HCT116 (cell line): ENCODE results near the gene WDR45B. TPM values are rescaled to one million over a fixed set of nuclear protein-coding genes. Genes with fewer than 3 reads are reported as not detected.

Experiments used
- ATAC-seq: fragments of 200-7000 bp; cut with Tn5 transposase; 2 replicates; pipeline ENCODE4 v1.9.1; 2020; ENCODE audit warnings: mild to moderate bottlenecking, moderate library complexity
- BruUV-seq: library from RNA; stranded (reverse); fragments of 400-500 nt; replicated peaks from 2 replicates; lab custom pipeline; 2021; lab: Mats Ljungman, UMichigan
- CTCF ChIA-PET: fragments of 300-600 bp; sonication (Branson Sonifier 250); formaldehyde crosslinking; loops from one replicate; lab custom pipeline; 2021; ENCODE audit warnings: antibody characterized with exemption; lab: Charles Lee
- POLR2A ChIA-PET: fragments of 300-600, 350-600 bp; sonication (Branson Sonifier 250); formaldehyde crosslinking; loops from one replicate; lab custom pipeline; 2021; ENCODE audit warnings: antibody characterized with exemption; lab: Charles Lee
- RAD21 ChIA-PET, 2 experiments: fragments of 300-600 bp; sonication (Branson Sonifier 250); formaldehyde crosslinking; loops; one replicate each; lab custom pipeline; 2023; ENCODE audit warnings: low total read pairs in 2 of 2; ENCODE audit not compliant: uncharacterized antibody in 2 of 2, unreplicated experiment in 2 of 2, low non-redundant PET in 1 of 2; lab: Charles Lee
- DNase-seq: peaks from one replicate; pipeline ENCODE4 v3.0.0-alpha.2; 2010; ENCODE audit warnings: low read depth, low spot score
- H2AFZ ChIP-seq: fragments of 200-600 bp; shearing (Covaris generic), sonication (generic); 2 replicates; pipeline ENCODE4 v1.6.1; 2017; ENCODE audit warnings: low read depth, mixed run types, mixed read lengths, antibody characterized with exemption, low read length; ENCODE audit not compliant: poor library complexity, severe bottlenecking
- H3K27ac ChIP-seq: 2 replicates; pipeline ENCODE4 v1.5.1; 2012; ENCODE audit warnings: low read depth, low read length
- H3K27me3 ChIP-seq: fragments of 200-600 bp; sonication (generic); 2 replicates; pipeline ENCODE4 v1.6.1; 2016; ENCODE audit warnings: mixed run types, low read length, mixed read lengths; ENCODE audit not compliant: insufficient read depth
- H3K36me3 ChIP-seq, 2 experiments: fragments of 200-500 bp in 1 of 2; fragments of 200-600 bp in 1 of 2; sonication (Bioruptor generic) in 1 of 2; sonication (generic) in 1 of 2; 2 replicates each; pipeline versions ENCODE4 v1.5.1 to v1.6.1; 2014 to 2016; ENCODE audit warnings: low read length in 2 of 2, inconsistent platforms in 1 of 2, mixed read lengths in 1 of 2, mixed run types in 1 of 2; ENCODE audit not compliant: insufficient read depth in 2 of 2, control insufficient read depth in 1 of 2
- H3K4me1 ChIP-seq, 2 experiments: fragments of 200-600 bp in 1 of 2; sonication (generic) in 1 of 2; 2 replicates each; pipeline versions ENCODE4 v1.5.1 to v1.6.1; 2012 to 2017; ENCODE audit warnings: low read length in 2 of 2, inconsistent platforms in 1 of 2, mild to moderate bottlenecking in 1 of 2, mixed read lengths in 1 of 2, mixed run types in 1 of 2, moderate library complexity in 1 of 2; ENCODE audit not compliant: insufficient read depth in 2 of 2, control insufficient read depth in 1 of 2
- H3K4me2 ChIP-seq: fragments of 200-600 bp; sonication (generic); 2 replicates; pipeline ENCODE4 v1.6.1; 2017; ENCODE audit warnings: mixed run types, low read length, mixed read lengths
- H3K4me3 ChIP-seq, 2 experiments: fragments of 200-600 bp in 1 of 2; sonication (generic) in 1 of 2; replicated peaks in 1 of 2; 2 replicates each; pipeline ENCODE4 v1.5.1; 2011 to 2016; ENCODE audit warnings: low read length in 2 of 2, control low read depth in 1 of 2, low read depth in 1 of 2, mild to moderate bottlenecking in 1 of 2, mixed read lengths in 1 of 2, mixed run types in 1 of 2
- H3K79me2 ChIP-seq: fragments of 200-600 bp; sonication (generic); 2 replicates; pipeline ENCODE4 v1.6.1; 2017; ENCODE audit warnings: mild to moderate bottlenecking, mixed run types, low read length, moderate library complexity, mixed read lengths; ENCODE audit not compliant: insufficient read depth
- H3K9ac ChIP-seq: fragments of 200-600 bp; sonication (generic); 2 replicates; pipeline ENCODE4 v1.6.1; 2016; ENCODE audit warnings: low read length, mixed read lengths
- H3K9me2 ChIP-seq: fragments of 200-600 bp; sonication (generic), shearing (Covaris generic); 2 replicates; pipeline ENCODE4 v1.6.1; 2017; ENCODE audit warnings: mixed run types, mild to moderate bottlenecking, moderate library complexity; ENCODE audit not compliant: insufficient read depth
- H3K9me3 ChIP-seq, 2 experiments: fragments of 200-500 bp in 1 of 2; fragments of 200-600 bp in 1 of 2; sonication (Bioruptor generic) in 1 of 2; sonication (generic) in 1 of 2; 2 replicates each; pipeline ENCODE4 v1.6.1; 2014 to 2017; ENCODE audit warnings: low read length in 2 of 2, mixed read lengths in 2 of 2, inconsistent platforms in 1 of 2, low read depth in 1 of 2, mild to moderate bottlenecking in 1 of 2, mixed run types in 1 of 2, moderate library complexity in 1 of 2; ENCODE audit not compliant: control insufficient read depth in 1 of 2, insufficient read depth in 1 of 2
- H4K20me1 ChIP-seq: fragments of 200-600 bp; sonication (generic), shearing (Covaris generic); 2 replicates; pipeline ENCODE4 v1.6.1; 2017; ENCODE audit warnings: mixed run types, mild to moderate bottlenecking, moderate library complexity; ENCODE audit not compliant: insufficient read depth
- EZH2 ChIP-seq: fragments of 200-600 bp; sonication (generic); IDR thresholded peaks from 2 replicates; pipeline ENCODE4 v1.6.1; 2017; ENCODE audit warnings: antibody characterized with exemption, mixed run types
- EZH2phosphoT487 ChIP-seq: fragments of 200-600 bp; IDR thresholded peaks from 2 replicates; pipeline ENCODE4 v1.6.1; 2018; ENCODE audit warnings: antibody characterized with exemption, borderline replicate concordance
- JUND ChIP-seq: IDR thresholded peaks from 2 replicates; pipeline ENCODE4 v1.6.1; 2012
- POLR2A ChIP-seq: IDR thresholded peaks from 2 replicates; pipeline ENCODE4 v1.7.0; 2011; ENCODE audit warnings: borderline replicate concordance; ENCODE audit not compliant: insufficient read depth, insufficient read length; ENCODE audit errors: extremely low read depth
- POLR2AphosphoS5 ChIP-seq: IDR thresholded peaks from 2 replicates; pipeline ENCODE4 v1.6.1; 2011; ENCODE audit warnings: mild to moderate bottlenecking, low read depth, low read length, moderate library complexity
- ZBTB33 ChIP-seq: IDR thresholded peaks from 2 replicates; pipeline ENCODE4 v1.6.1; 2011; ENCODE audit warnings: mild to moderate bottlenecking, low read length, moderate library complexity; ENCODE audit not compliant: insufficient replicate concordance; ENCODE audit errors: extremely low read depth
- intact Hi-C: fragments of 100-400 bp; cut with micrococcal nuclease; formaldehyde crosslinking; loops from 2 replicates; pipeline ENCODE4 v1.10.0; 2022
- total RNA-seq: library from RNA; stranded (reverse); gene quantifications from one replicate; pipeline ENCODE4 v1.2.1, GENCODE V29; 2021; ENCODE audit not compliant: unreplicated experiment

Gene WDR45B
- total RNA-seq, 1 experiment from 2014 or later, result 117 TPM

GRCh38 chr17:82696259-82696658 lies 48.0 kb upstream of the WDR45B start:
- ATAC-seq (no peak), DNase-seq (no peak)
- ChIA-PET RAD21 (no interaction called here), CTCF (no interaction called here), POLR2A (no interaction called here)
- no peak overlapping the region for H3K27ac ChIP-seq
- no peaks in the 10 kb centered on the region for H3K9me2 ChIP-seq
- no TSS peak for BruUV-seq
- peaks cover 7 to 11% of the 10 kb centered on the region in 2 experiments; a peak in 2 of 4 replicates for H3K4me1 ChIP-seq
- H3K36me3 ChIP-seq, result no peaks in the 10 kb centered on the region
- H3K9me3 ChIP-seq, result peaks cover 16 to 24% of the 10 kb centered on the region in 2 experiments; a peak in 3 of 4 replicates
- TF ChIP-seq EZH2, result no peak
- no peaks in the 10 kb centered on the region for H3K27me3 ChIP-seq
- H3K9ac ChIP-seq, result no peak overlapping the region
- H2AFZ ChIP-seq, result no peak overlapping the region
- H3K79me2 ChIP-seq, result no peaks in the 10 kb centered on the region
- no peak overlapping the region for H3K4me2 ChIP-seq
- intact Hi-C loops, result no loop called here
- H3K4me3 ChIP-seq, result no peak overlapping the region
- H4K20me1 ChIP-seq, result no peaks in the 10 kb centered on the region

- RAD21 ChIA-PET, result no interaction called here
- ATAC-seq, result no peak
- H3K9ac ChIP-seq, result no peak overlapping the region
- H4K20me1 ChIP-seq, result no peaks in the 10 kb centered on the region
- H3K9me2 ChIP-seq, result no peaks in the 10 kb centered on the region
- H3K4me2 ChIP-seq, result no peak overlapping the region
- BruUV-seq, result TSS peak; percentile 41
- no peak for TF ChIP-seq JUND
- TF ChIP-seq ZBTB33, result no peak
- TF ChIP-seq EZH2, result no peak
- TF ChIP-seq EZH2phosphoT487, result no peak
- no peak for TF ChIP-seq POLR2AphosphoS5
- TF ChIP-seq POLR2A, result no peak
- H3K27ac ChIP-seq, result no peak overlapping the region
- intact Hi-C loops, result no loop called here
- no peak overlapping the region for H3K4me3 ChIP-seq
- CTCF ChIA-PET, result no interaction called here
- H3K4me1 ChIP-seq, result peaks cover 7 to 11% of the 10 kb centered on the region in 2 experiments; a peak in 2 of 4 replicates
- H2AFZ ChIP-seq, result no peak overlapping the region
- DNase-seq, result no peak
- POLR2A ChIA-PET, result no interaction called here
- no peaks in the 10 kb centered on the region for H3K27me3 ChIP-seq
- H3K79me2 ChIP-seq, result no peaks in the 10 kb centered on the region
- H3K36me3 ChIP-seq, result no peaks in the 10 kb centered on the region
- H3K9me3 ChIP-seq, result peaks cover 16 to 24% of the 10 kb centered on the region in 2 experiments; a peak in 3 of 4 replicates
Observed at GRCh38 chr17:82694647-82695046, 46.4 kb upstream of the WDR45B start.
